HFFc6 (cell line): ENCODE results near the gene AOPEP. TPM values are rescaled to one million over a fixed set of nuclear protein-coding genes. Genes with fewer than 3 reads are reported as not detected.

Experiments used
- DNase-seq: peaks from one replicate; pipeline ENCODE4 v3.0.0-alpha.2; 2018
- H3K27ac Mint-ChIP-seq: 2 replicates; pipeline ENCODE4 v1.8.0; 2020; ENCODE audit warnings: mild to moderate bottlenecking, mixed read lengths
- H3K27me3 Mint-ChIP-seq: 2 replicates; pipeline ENCODE4 v1.8.0; 2021; ENCODE audit warnings: mild to moderate bottlenecking, moderate library complexity, mixed read lengths; ENCODE audit not compliant: insufficient read depth
- H3K36me3 Mint-ChIP-seq: 2 replicates; pipeline ENCODE4 v1.8.0; 2021; ENCODE audit warnings: low read depth, mixed read lengths
- H3K4me1 Mint-ChIP-seq: 2 replicates; pipeline ENCODE4 v1.8.0; 2020; ENCODE audit warnings: low read depth, mixed read lengths
- H3K4me3 Mint-ChIP-seq: 2 replicates; pipeline ENCODE4 v1.8.0; 2020; ENCODE audit warnings: mild to moderate bottlenecking, moderate library complexity, mixed read lengths
- H3K9me3 Mint-ChIP-seq: 2 replicates; pipeline ENCODE4 v1.8.0; 2020; ENCODE audit warnings: mild to moderate bottlenecking, mixed read lengths
- CTCF ChIP-seq: fragments of 200-600 bp; sonication (generic); IDR thresholded peaks from 2 replicates; pipeline ENCODE4 v1.5.0; 2021; ENCODE audit warnings: antibody characterized with exemption, mild to moderate bottlenecking
- total RNA-seq, 6 experiments: library from RNA; stranded (reverse); fragmentation: NEBNext Ultra II Directional; extraction: Animal tissue kit (Norgen Biotek cat#: 25700); gene quantifications; 2 replicates in 1 of 6; 3 replicates in 5 of 6; pipeline ENCODE4 v1.2.3, GENCODE V29; 2021

Gene AOPEP
- total RNA-seq, 6 experiments from 2014 or later: 32.2 to 46.6 (median 36.3) TPM

- no peaks in the 10 kb centered on the region for H3K9me3 Mint-ChIP-seq
- no peak overlapping the region for H3K4me3 Mint-ChIP-seq
- H3K27ac Mint-ChIP-seq: no peak overlapping the region
- no peak for DNase-seq
- H3K36me3 Mint-ChIP-seq: peaks cover 47% of the 10 kb centered on the region
- H3K27me3 Mint-ChIP-seq: no peaks in the 10 kb centered on the region; the same call in none of the 2 replicates
- H3K4me1 Mint-ChIP-seq: no peaks in the 10 kb centered on the region; the same call in 1 of the 2 replicates
- no peak for TF ChIP-seq CTCF
Observed at GRCh38 chr9:95081998-95082397, 355.5 kb downstream of the AOPEP start.

- peaks cover 49% of the 10 kb centered on the region for H3K36me3 Mint-ChIP-seq
- DNase-seq: no peak
- no peak for TF ChIP-seq CTCF
- H3K27me3 Mint-ChIP-seq: no peaks in the 10 kb centered on the region; the same call in none of the 2 replicates
- no peaks in the 10 kb centered on the region for H3K9me3 Mint-ChIP-seq
- H3K4me3 Mint-ChIP-seq: no peak overlapping the region
- H3K4me1 Mint-ChIP-seq: no peaks in the 10 kb centered on the region; the same call in 1 of the 2 replicates
- H3K27ac Mint-ChIP-seq: no peak overlapping the region
Observed at GRCh38 chr9:95082401-95083084, 356.0 kb downstream of the AOPEP start.

DNA sequence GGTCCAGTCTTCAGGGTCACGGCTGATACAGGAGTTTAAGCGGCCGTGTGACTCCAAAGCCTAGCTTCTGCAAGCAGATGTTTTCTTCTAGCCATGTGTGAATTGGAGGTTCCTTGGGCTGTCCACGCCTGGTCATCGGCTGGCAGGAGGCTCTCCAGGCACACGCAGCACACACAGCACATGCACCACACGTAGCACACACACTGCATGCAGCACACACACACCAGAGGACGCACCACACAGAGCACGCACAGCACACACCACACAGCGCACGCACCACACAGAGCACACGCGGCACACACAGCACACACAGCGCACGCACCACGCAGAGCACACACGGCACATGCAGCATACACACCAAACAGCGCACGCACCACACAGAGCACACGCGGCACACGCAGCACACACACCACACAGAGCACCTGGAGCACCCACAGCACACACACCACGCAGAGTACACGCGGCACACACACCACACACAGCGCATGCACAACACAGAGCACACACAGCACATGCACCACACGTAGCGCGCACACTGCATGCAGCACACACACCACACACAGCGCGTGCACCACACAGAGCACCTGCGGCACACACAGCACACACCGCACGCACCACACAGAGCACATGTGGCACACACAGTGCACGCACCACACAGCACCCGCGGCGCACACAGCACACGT lies 356.7 kb downstream of the AOPEP start:
- no peak for DNase-seq

GRCh38 chr9:95084254-95084934 lies 357.9 kb downstream of the AOPEP start:
- no peak for TF ChIP-seq CTCF
- no peaks in the 10 kb centered on the region for H3K9me3 Mint-ChIP-seq
- H3K27ac Mint-ChIP-seq: no peak overlapping the region
- H3K4me3 Mint-ChIP-seq: no peak overlapping the region
- H3K27me3 Mint-ChIP-seq: peaks cover 2% of the 10 kb centered on the region
- no peak for DNase-seq
- H3K4me1 Mint-ChIP-seq: peaks cover 5% of the 10 kb centered on the region; the same call in 1 of the 2 replicates
- peaks cover 59% of the 10 kb centered on the region for H3K36me3 Mint-ChIP-seq

More for the DNA sequence above, 356.7 kb downstream of the AOPEP start:
- Mint-ChIP-seq H3K9me3 (no peaks in the 10 kb centered on the region), H3K27ac (peak overlapping the region; percentile 38; the same call in 1 of the 2 replicates), H3K4me3 (no peak overlapping the region; the same call in 1 of the 2 replicates), H3K4me1 (peaks cover under 1% of the 10 kb centered on the region; the same call in 1 of the 2 replicates), H3K36me3 (peaks cover 55% of the 10 kb centered on the region), H3K27me3 (no peaks in the 10 kb centered on the region; the same call in none of the 2 replicates)
- no peak for TF ChIP-seq CTCF

DNA sequence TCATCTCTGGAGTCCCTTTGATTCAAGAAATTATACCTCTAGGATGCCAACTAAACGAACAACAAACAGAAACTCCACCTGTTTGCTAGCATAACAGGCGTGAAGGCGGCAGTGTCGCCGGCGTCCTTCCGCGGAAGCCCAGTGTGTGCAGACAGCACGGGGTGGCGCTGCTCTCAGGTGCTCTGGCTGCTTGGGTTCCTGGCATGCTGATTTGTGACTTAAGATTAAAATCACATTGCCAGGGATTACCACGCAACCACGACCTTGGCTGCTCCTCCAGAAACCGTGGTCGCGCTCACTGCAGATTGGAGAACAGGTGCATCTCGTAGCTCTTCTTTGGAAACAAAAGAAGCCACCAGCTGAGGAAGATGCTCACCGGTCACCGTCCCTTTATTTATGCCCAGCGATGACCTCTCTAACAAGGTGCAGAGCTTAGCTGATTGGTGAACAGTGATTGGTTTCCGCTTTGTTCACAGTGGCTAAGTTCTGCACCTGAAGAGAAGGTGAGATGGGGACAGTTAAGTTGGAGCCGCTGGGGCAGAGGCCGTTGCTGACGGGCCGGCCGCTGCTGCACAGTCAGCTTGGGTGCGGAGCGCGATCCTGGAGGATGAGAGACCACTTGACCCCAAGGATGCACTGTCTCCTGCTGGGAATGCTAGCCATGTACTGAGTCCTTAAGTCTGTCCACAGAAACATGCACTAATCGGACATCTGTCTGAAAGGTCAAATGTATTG lies 358.7 kb downstream of the AOPEP start:
- Mint-ChIP-seq H3K4me3 (no peak overlapping the region), H3K4me1 (peaks cover 5% of the 10 kb centered on the region; the same call in 1 of the 2 replicates), H3K36me3 (peaks cover 59% of the 10 kb centered on the region), H3K27ac (no peak overlapping the region), H3K9me3 (no peaks in the 10 kb centered on the region), H3K27me3 (peaks cover 2% of the 10 kb centered on the region)
- no peak for DNase-seq
- TF ChIP-seq CTCF: no peak
